ENCODE results near the gene GSDMA. TPM values are rescaled to one million over a fixed set of nuclear protein-coding genes. Genes with fewer than 3 reads are reported as not detected.
A peak's percentile ranks its signal among the peaks of the same experiment; 100 is the strongest.

The GSDMA gene
- total RNA-seq, 1 donor from 2014 or later: not detected

DNA sequence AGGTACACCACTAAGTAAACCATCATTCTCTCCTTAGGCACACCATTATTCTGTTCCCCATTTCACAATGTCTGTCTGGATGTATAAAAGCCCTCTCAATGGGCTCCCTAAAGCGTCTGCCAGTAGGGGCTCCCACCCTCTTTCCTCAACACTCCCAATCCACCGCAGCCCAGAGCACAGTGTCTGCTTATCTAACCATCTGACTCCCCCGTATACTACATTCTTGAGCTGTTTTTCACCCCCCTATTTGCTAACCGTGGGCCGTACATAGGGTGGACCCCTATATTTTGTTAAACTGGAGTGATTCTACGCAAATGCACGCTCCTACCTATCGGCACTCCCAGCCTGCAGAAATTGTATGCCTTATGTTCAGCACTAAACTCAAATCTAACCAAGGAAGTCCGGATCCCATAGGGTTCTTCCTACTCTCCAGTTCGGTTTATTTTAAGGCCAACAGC, 17.1 kb downstream of the GSDMA start:
- H3K27ac Mint-ChIP-seq: peak overlapping the region; percentile 97
- H3K9me3 Mint-ChIP-seq: no peaks in the 10 kb centered on the region
- peaks cover 19% of the 10 kb centered on the region for H3K27me3 Mint-ChIP-seq
- H3K4me3 Mint-ChIP-seq: peak overlapping the region; percentile 91
- no peak for DNase-seq (ENCODE audit: extremely low spot score, unreplicated experiment)
- H3K36me3 Mint-ChIP-seq: no peaks in the 10 kb centered on the region
- H3K4me1 Mint-ChIP-seq (ENCODE audit: unreplicated experiment): peaks cover 16% of the 10 kb centered on the region
- TF ChIP-seq CTCF (conservative IDR thresholded peaks at IDR 0.05): no peak

DNA sequence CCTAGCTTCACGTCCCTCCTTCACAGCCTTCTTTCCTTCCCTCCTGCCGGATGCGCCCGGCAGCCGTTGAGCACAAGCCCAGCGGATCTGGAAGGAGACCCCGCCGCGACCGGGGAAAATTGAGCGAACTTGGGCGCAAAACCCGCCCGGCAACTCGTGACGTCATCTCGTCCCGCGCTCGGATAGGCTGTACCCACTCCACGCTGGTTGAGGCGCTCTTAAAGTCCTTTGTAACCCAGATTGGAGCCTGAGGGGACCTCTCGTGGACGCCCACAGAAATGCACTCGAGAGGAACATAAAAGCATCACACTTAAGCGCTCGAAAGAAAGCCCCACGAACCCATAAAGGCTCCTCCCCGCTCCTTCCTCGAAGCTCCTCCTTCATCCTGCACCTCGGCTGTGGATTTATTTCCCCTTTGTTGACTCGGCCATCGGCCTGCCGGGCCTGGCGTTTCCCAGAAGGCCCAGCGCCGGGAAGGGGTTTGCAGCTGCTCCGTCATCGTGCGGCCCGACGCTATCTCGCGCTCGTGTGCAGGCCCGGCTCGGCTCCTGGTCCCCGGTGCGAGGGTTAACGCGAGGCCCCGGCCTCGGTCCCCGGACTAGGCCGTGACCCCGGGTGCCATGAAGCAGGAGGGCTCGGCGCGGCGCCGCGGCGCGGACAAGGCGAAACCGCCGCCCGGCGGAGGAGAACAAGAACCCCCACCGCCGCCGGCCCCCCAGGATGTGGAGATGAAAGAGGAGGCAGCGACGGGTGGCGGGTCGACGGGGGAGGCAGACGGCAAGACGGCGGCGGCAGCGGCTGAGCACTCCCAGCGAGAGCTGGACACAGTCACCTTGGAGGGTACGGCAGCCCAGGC, 17.8 kb downstream of the GSDMA start, which contains the start of gene PSMD3:
Gene PSMD3, plus strand, starts transcription at position 457 of the 856 bp plus-strand sequence. Its CDS starts 164 bp downstream, at position 621.
- Mint-ChIP-seq H3K4me1 (ENCODE audit: unreplicated experiment) (peaks cover 16% of the 10 kb centered on the region), H3K4me3 (peak within 1 kb of the TSS; percentile 91), H3K27ac (peak within 1 kb of the TSS; percentile 97), H3K36me3 (peaks cover under 1% of the 10 kb centered on the region), H3K27me3 (peaks cover 16% of the 10 kb centered on the region), H3K9me3 (no peaks in the 10 kb centered on the region)
- DNase-seq (ENCODE audit: extremely low spot score, unreplicated experiment): peak; percentile 97
- peak; percentile 77 for TF ChIP-seq CTCF (conservative IDR thresholded peaks at IDR 0.05)

DNA sequence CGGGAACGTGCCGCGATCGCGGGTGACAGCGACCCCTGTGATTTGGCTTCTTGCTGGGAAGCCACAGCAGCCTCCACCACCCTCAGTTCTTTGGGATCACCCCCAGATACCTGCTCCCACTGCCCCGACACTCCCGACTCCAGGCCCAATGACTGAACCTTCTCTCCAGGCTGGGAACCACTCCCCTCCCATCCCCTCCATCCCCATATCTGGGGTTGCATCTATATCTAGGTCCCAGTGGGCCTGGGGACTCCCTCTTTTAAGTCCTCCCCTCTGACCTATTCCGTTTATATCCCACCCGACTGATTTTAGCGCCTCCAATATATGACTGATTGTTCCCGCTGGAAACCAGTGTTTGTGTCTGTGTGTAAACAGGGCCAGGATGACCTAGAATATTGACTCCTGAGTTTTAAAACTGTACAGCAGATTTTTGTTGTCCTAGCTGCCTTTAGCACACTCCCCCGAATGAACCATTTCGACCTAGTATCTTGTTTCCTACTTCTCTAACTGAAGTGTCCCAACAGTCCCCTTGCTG, 18.5 kb downstream of the GSDMA start:
- no peak for TF ChIP-seq CTCF (conservative IDR thresholded peaks at IDR 0.05)
- Mint-ChIP-seq H3K27ac (peak overlapping the region; percentile 97), H3K36me3 (peaks cover 4% of the 10 kb centered on the region), H3K4me3 (peak overlapping the region; percentile 91), H3K27me3 (peaks cover 12% of the 10 kb centered on the region), H3K4me1 (ENCODE audit: unreplicated experiment) (peaks cover 16% of the 10 kb centered on the region), H3K9me3 (no peaks in the 10 kb centered on the region)
- no peak for DNase-seq (ENCODE audit: extremely low spot score, unreplicated experiment)

DNA sequence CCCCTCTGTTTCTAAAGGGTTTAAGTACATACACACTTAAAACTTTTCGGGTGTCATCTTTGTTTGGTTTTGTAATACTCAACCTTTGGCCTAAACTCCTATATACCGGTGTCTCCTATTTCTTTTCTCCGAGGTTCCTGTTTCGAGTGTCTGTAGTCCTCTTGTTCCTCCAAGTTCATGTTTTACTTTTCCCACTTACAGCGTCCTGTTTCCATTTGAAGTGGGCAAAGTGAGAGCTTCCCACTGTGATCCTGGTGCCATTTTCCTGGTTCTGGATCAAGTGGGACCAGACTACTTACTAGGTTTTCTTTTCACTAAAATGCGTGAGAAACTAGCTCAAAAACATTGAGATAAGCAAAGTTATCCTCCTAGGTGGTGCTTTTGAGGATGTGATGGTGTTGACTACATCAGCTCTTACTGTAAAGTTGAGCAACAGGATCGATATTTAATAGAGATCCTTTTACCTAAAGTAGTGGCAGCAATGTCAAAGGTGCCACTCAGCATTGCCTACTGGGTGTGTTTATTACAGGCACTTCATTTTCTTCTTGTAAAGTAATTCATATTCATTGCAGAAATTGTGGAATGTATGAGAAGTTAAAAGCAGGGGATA, 19.1 kb downstream of the GSDMA start:
- DNase-seq (ENCODE audit: extremely low spot score, unreplicated experiment): no peak
- peaks cover 7% of the 10 kb centered on the region for H3K36me3 Mint-ChIP-seq
- no peaks in the 10 kb centered on the region for H3K9me3 Mint-ChIP-seq
- H3K4me3 Mint-ChIP-seq: peak overlapping the region; percentile 91
- peaks cover 9% of the 10 kb centered on the region for H3K27me3 Mint-ChIP-seq
- peak overlapping the region; percentile 97 for H3K27ac Mint-ChIP-seq
- peaks cover 16% of the 10 kb centered on the region for H3K4me1 Mint-ChIP-seq (ENCODE audit: unreplicated experiment)
- TF ChIP-seq CTCF (conservative IDR thresholded peaks at IDR 0.05): no peak

- DNase-seq (ENCODE audit: extremely low spot score, unreplicated experiment): no peak
- H3K4me3 Mint-ChIP-seq: no peak overlapping the region
- H3K36me3 Mint-ChIP-seq: peaks cover 29% of the 10 kb centered on the region
- TF ChIP-seq CTCF (conservative IDR thresholded peaks at IDR 0.05): no peak
- H3K27me3 Mint-ChIP-seq: no peaks in the 10 kb centered on the region
- H3K9me3 Mint-ChIP-seq: no peaks in the 10 kb centered on the region
- H3K4me1 Mint-ChIP-seq (ENCODE audit: unreplicated experiment): no peaks in the 10 kb centered on the region
- no peak overlapping the region for H3K27ac Mint-ChIP-seq
Observed at GRCh38 chr17:39988206-39988810, 25.5 kb downstream of the GSDMA start.

Measured in type B pancreatic cell (in vitro differentiated cells).